Measurements from ENCODE around the gene IFNK. TPM values are rescaled to one million over a fixed set of nuclear protein-coding genes. Genes with fewer than 3 reads are reported as not detected.

IFNK gene
- total and polyA plus RNA-seq, 2 donors (not counting 3 experiments of a cell fraction or from before 2014, with no cell fraction given) = not detected

DNA sequence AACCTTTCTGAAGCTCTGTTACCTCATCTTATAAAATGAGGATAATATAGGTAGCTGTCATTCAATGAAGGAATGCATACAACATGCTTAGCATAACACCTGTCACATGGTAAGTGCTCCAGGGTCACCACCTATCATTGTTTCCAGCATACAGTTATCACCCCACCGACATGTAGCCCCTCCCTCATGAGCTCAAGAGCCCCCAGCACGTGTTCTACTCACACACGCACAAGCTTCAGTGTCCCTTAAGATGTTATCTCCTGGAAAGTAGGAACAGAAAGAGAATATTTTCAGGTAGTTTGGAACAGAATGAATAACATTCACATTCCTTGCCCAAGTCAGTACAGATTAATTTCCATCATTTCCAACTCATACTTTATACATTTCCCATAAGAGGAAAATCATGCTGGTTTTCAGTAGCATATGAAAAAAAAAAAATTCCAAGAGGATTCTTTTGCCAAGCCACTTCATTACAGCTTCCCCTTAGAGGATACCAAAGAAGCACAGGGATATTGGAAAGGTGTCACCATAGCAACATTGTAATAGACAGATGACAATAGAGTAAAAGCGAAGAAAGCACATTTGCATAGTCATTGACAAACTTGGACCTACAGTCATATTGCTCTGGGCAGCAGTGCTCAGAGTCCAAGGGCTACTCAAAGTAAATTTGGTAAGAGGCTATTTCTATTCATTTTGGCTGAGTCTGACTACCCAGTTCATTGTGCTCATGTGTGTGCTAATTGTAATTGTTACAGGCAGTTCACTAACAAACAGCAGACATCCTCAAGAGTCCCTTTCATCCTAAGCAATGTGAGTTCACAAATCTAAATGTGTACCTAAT is 7.0 kb downstream of the IFNK start:
- no peak overlapping the region for H3K4me2 ChIP-seq (ENCODE audit: insufficient read depth, low read length)
- no peaks in the 10 kb centered on the region for H3K9me3 ChIP-seq (replicated peaks; ENCODE audit: control insufficient read depth, insufficient read depth, low read length)
- H3K79me2 ChIP-seq (ENCODE audit: control insufficient read depth, insufficient read depth, low read length) = no peaks in the 10 kb centered on the region
- TF ChIP-seq CTCF (IDR thresholded peaks at IDR 0.05; ENCODE audit: extremely low read depth in 1 of 2, insufficient read depth in 1 of 2, low read depth in 1 of 2, low read length in 2 of 2) (no peak), JUN (IDR thresholded peaks at IDR 0.05; ENCODE audit: borderline replicate concordance, insufficient read depth, insufficient read length, low read depth) (no peak), POLR2AphosphoS5 (IDR thresholded peaks at IDR 0.05; ENCODE audit: insufficient read depth, low read depth, low read length) (no peak), MYC (IDR thresholded peaks at IDR 0.05; ENCODE audit: low read depth, low read length) (no peak), POLR2A (IDR thresholded peaks at IDR 0.05; ENCODE audit: low read depth, low read length) (no peak), GATA2 (IDR thresholded peaks at IDR 0.05; ENCODE audit: insufficient read depth, insufficient read length, low read depth, low read length) (no peak), FOS (IDR thresholded peaks at IDR 0.05; ENCODE audit: borderline replicate concordance, insufficient read depth, low read length) (no peak), EZH2 (IDR thresholded peaks at IDR 0.05; ENCODE audit: borderline replicate concordance, low read depth, low read length, severe bottlenecking) (no peak)
- TF ChIP-seq, protein P1, sequence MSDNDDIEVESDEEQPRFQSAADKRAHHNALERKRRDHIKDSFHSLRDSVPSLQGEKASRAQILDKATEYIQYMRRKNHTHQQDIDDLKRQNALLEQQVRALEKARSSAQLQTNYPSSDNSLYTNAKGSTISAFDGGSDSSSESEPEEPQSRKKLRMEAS (IDR thresholded peaks at IDR 0.05; ENCODE audit: insufficient read depth, insufficient read length) = no peak
- peaks cover 9% of the 10 kb centered on the region for H3K4me1 ChIP-seq (ENCODE audit: control insufficient read depth, extremely low read depth, insufficient read depth, low read length)
- H3K36me3 ChIP-seq (ENCODE audit: control insufficient read depth in 2 of 2, extremely low read depth in 1 of 2, insufficient read depth in 2 of 2, low read length in 2 of 2) = no peaks in the 10 kb centered on the region
- DNase-seq (ENCODE audit: low read depth, low spot score) = no peak
- H3K9me1 ChIP-seq (replicated peaks; ENCODE audit: control insufficient read depth, extremely low read depth, insufficient read depth, low read length) = no peaks in the 10 kb centered on the region
- ChIA-PET POLR2A (no interaction called here), CTCF (interaction anchor here (1.1 to 4.6 kb wide), 4 partner anchors 8 to 198 kb away, joined by 4 to 114 read pairs (median 6); partner anchors contain the start of gene C9orf72)
- peaks cover 19 to 24% of the 10 kb centered on the region in 2 experiments for H3K27me3 ChIP-seq (ENCODE audit: control insufficient read depth in 2 of 2, insufficient read depth in 2 of 2, low read length in 2 of 2)
- no peak for FAIRE-seq
- no peaks in the 10 kb centered on the region for H4K20me1 ChIP-seq (replicated peaks; ENCODE audit: control insufficient read depth, extremely low read depth, insufficient read depth, low read length)
- no peak overlapping the region for H3K4me3 ChIP-seq (replicated peaks in 1 of 3; ENCODE audit: insufficient read depth in 1 of 3, low read depth in 1 of 3, low read length in 3 of 3)
- BruUV-seq (replicated peaks) = no TSS peak
- H3K9ac ChIP-seq (replicated peaks; ENCODE audit: extremely low read depth, insufficient read depth, low read length) = no peak overlapping the region
- H2AFZ ChIP-seq (ENCODE audit: low read depth, low read length) = no peak overlapping the region
- no peak overlapping the region for H3K27ac ChIP-seq (ENCODE audit: insufficient read depth, low read depth, low read length)
- intact Hi-C loops (cut with micrococcal nuclease) (no loop called here), dilution Hi-C loops (cut with MboI; ENCODE audit: extremely low pct_ligation_motif_present, low sequenced_read_pairs) (no loop called here)
